GM04504 (cell line): ENCODE measurements around the gene QPCT.
A peak's percentile ranks its signal among the peaks of the same experiment; 100 is the strongest.
"Not testable (repeated sequence)": the region's sequence is repeated elsewhere in the genome, so short reads cannot be mapped to it uniquely, and the experiment has no call there.

Source experiments
- DNase-seq: peaks from one replicate; pipeline ENCODE4 v3.0.0-alpha.2; 2012; ENCODE audit warnings: low read depth

The QPCT gene

DNA sequence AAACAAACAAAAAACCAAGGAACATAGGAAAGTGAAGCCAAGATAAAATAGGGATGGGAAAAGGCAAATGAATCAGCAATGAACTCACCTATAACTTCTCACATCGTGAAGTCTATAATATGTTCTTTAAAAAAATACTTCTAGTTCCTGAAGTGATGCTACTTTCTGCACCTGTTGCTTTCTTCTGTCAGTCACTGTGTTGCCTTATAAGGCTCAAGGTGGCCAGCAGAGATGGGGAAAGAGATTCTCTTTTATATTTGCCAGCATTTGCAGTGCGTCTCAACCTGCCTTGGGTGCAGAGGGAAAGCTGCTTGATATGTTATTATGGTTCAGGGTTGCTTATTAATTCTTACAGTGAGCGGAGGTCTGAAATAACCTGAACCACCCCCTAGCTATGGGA is 14.0 kb downstream of the QPCT start:
- DNase-seq, result no peak

DNA sequence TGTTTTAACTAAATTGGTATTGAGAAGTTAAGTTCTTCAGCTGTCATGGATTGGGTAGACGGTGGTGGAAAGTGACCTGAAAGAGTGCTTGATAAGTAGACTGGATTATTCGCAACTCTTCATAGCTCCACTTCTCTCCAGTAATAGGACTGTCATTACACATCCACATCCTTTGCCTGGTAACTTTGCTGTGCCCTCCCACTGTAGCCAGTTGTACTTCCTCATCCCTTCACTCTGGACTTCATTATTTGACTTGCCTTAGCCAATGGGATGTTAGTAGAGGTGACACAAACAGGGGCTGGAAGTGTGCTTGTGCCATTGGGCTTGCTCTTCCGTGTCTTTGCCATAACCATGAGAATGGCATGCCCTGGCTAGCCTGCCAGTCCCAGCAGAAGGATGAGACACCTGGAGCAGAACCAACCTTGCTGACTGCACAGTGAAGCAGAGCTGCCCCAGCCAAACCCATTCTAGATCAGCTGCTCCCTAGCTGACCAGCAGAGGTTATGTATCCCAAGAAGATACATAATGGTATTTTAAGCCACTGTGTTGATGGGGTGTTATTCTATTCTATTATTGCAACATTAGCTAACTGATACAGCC is 16.9 kb downstream of the QPCT start:
- no peak for DNase-seq

DNA sequence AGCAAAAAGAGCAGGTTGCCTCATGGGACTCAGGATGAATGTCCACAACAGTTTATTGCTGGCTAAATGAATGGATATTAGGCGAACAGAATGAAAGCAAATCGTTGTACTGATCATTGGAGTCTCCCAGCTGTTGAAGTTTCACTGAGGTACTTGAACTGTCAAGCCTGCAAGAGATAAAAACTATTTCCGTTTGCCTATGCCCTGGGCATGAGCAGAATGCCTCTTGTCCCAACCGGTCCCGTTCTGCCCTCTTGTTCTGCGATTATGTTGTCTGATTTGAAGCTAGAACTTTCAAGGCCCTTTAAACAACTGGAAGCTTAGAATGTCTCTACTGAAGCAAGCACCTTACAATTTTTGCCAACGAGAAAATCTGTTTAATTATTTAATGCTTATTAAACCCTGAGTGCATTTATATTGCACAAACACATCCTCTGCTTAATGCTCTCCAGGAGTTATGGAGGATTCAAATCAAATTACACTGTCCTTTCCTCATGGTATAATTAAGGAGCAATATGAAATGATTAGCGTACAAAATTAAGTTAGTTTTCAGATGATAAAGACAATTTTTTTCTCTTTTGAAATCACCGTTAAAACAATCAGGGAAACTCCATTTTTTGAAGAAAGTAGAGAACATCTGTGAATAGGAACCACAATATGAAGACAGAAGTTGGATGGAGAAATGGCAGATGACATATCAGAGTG is 17.7 kb downstream of the QPCT start:
- DNase-seq, result no peak

DNA sequence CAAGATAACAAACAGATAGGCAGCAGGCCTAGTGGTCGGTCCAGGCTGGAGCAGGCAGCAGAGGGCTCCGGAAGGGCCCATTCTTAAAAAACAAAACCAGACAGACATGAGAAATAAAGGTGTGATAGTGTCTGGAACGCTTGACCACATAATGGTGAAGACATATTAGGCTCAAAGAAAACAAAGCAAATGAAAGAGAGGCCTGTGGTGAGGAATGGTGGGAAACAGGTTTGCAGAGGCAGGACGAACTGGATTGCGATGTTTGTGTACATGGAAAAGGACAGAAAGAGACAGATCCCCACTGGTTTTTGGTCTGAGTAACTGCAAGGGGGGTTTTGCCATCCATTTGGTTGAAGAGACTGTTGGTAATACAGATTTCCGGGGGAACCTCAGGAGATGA is 19.9 kb downstream of the QPCT start:
- DNase-seq, result no peak

DNA sequence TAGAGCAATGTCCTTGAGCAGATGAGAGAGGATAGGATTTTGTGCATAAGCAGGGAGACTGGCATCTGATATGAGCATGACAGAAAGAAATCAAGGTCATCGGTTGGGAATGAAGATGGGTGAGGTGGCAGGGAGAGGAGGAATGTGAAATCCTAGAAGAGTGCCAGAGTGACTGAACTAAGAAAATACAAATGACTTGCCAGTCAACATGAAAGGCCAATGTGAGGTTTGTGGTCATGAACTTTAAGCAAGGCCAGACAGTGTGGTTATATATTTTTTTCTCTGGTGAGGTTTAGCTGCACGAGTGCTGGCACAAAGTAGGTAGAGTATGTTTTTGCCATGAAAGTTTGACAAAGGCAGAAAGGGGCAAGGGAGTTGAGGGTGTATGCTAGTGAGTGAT is 21.2 kb downstream of the QPCT start:
- DNase-seq, result no peak

DNA sequence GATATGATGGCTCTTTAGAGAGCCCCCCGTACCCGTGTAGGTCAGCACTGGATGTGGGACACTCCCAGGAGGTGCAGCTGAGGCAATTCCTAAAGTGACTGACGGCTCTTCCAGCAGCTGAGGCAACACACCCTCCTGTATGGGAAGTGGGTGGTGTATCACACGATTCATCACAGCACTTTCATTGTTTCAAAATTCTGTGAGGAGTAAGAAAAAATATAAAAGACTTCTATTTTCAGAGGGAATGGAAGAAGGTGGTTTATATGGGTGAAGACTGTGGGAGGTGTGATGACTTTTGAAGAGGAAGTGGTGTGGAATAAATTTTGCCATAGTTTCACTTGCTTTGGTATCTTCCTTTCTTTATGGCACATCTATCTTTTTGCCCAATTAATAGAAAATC is 22.3 kb downstream of the QPCT start:
- no peak for DNase-seq

DNA sequence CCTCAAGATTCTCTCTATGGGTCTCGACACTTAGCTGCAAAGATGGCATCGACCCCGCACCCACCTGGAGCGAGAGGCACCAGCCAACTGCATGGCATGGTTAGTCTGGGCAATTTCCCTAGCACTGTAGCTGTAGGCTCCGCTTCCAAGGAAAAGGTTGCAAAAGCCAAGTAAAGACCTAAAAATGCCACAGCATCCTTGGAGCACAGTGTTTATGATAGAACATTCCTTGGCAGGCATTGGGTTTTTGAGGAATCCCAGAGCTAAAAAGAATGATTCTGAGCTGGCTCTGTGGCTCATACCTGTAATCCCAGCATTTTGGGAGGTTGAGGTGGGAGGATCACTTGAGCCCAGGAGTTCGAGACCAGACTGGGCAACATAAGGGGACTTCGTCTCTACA is 22.9 kb downstream of the QPCT start:
- no peak for DNase-seq

DNA sequence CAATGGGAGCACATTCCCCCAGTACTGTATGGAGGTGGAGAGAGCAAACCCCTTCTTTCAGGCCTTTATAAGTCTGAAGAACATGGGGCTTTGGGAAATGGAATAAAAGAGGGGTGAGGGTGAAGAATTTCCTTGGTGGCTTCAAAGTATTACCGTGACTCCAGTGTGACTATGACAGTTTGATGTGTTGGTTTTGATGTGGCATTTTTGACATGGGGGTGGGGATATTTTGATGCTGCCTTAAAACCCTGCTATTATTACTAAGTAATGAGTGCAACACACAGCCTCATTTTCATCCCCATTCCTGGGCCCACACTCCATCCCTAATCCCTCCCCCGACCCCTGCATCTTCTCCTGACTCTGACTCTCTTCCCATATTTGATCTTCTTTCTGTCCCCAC is 23.6 kb downstream of the QPCT start:
- DNase-seq, result no peak

DNA sequence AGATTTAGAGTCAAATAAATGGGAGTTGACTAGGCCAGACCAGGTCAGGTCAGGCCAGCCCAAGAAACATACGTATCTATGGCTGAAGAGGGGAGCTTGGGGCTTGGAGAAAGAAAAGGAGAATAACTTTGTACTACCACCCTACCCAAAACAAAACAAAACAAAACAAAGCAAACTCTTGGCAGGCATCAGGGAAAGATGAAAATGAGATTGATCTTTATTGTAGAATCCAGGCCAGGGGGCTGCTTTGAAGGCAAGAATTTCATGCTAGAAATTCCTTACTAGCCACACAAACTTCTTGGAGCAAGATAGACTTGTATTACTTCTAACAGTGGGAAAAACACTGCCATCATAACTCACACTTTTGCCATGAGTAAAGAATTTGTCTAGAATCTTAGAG is 26.2 kb downstream of the QPCT start:
- no peak for DNase-seq

DNA sequence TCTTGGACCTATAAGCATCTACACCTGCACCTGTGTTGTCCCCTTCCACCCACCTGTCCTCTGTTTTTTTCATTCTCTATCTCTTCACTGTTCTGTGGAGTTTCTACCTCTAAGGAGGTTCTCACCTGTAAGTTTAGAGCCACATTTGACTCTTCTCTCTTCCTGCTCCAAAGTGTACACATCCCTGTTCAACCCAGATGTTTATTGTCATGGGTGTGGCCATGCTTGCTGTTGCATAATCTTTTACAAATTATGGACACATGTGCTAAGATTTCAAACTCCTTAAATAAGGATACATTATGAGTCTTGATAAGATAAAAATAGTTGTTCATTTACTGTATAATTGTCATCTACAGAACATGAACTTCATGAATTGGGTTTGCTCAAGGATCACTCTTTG is 27.6 kb downstream of the QPCT start:
- DNase-seq, result no peak

DNA sequence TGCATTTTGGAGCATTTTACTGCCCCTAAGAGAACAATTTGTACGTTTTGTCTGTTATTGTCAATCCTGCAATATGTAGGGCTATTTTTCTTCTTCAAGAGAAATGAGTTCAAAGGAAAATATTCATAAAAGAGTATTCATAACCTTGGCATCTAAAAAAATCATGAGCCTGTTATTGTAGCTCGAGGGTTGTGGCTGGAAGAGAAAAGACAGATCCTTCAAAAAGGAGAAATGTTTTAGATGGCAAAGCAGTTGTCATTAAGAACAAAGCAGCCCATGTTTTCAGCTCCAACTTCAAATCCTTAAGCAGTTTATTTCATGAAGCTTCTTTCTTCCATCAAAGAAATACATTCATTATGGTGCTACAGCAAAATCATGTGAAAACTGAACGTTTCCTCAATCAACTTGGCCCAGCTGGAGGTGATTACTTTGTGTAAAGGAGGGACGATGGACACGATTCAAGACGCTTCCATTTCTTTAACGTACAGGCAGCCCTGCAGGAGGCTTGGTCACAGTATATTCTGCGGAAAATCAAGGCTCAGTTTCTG is 31.4 kb downstream of the QPCT start:
- no peak for DNase-seq

DNA sequence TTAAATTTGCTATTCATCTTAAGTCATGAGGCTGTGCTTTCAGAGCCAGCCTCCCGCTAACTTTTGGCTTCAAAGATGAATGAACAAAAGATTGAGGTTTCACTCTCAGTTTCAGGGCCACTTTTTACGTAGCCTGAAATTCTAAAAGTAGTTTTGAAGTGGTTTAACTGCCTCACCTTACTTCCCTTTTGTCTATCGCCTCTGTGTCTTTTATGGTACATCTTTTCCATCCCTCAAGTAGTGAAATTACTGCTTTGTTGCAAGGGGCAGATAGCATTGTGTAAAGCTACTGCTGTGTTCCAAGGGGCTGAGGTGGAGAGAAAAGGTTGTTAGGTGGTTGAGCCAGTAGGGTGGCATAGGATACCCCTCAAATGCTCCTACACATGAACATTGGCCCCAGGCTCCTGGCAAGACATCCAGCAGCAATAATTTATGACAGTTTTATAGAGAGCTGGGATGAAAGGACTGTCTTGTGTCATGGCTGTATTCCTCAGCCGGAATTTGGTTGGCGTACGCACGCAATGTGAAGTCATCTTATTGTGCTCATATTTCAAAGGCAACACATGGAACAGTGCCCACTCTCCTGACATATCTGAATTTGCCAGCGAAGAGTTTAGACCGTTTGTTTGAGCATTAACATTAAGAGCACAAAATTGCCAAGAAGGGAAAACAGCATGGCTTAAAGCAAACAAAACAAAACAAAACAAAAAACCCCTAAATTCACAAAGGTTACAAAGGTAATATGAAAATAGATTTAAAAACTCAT is 32.2 kb downstream of the QPCT start:
- peak; percentile 92 for DNase-seq

DNA sequence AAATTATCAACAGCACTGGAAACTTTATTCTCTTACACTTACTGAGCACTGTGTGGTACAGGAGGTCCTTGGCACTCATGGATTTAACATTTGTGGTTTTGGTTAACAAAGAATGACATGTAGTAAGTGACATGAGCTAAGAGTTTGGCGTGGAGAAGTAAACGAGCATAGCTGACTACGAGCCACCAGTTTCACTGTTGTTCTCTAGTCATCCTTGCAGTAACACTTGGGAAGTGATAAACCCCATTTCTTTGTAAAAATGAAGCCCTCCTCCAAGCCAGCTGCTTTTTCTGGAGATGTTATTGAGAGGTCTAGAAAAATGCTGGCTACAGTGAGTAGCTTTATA is 32.7 kb downstream of the QPCT start:
- DNase-seq, result no peak

DNA sequence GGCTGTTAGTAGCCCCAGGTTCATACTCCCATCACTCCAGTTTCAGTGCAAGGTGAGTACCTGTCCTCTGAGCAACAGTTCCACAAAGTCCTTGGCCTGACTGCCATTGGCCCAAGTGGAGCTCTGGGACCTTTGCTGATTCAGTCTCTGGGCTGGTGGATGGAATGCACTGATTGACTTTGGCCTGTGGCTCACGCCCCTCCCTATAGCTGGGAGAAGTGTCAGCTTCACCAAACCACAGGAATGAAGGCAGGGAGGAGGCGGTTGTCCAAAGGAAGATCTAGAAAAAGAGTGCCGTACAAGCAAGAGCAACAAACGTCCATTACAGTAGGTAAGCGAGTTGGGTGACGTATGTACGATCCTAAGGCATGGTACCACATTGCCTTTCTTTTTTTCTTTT is 34.0 kb downstream of the QPCT start:
- peak; percentile 71 for DNase-seq

DNA sequence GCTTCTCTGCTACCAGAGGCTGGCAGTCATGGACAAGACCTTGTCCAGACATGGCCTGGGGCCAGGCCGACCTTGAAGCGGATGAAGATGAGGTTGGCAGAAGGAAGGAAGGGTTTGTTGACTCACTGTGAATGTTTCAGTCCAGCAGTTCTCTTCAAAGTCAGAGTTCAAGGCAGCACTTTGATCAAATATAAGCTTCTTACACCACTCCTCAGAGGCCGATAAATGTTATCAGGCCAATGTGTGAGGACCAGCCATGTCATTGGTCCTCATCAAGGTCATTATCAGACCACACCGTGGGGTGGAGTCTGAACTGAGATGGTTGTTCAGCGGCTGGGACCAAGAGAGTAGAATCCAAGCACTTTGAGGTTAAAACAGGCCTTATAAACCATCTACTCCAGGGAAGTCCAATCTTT is 35.5 kb downstream of the QPCT start:
- no peak for DNase-seq

DNA sequence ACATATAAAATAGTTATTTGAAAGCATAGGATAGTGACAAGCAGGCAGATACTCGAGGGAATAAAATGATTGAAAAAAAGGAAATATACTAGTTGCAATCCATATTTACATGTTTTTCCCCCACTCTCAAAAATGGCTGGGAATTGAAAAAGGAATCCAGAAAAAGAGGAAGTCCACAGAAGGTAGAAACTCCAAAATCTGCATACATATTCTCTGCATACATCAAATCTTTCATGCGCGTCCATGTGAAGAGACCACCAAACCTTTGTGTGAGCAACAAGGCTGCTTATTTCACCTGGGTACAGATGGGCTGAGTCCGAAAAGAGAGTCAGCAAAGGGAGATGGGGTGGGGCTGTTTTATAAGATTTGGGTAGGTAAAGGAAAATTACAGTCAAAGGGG is 36.4 kb downstream of the QPCT start:
- DNase-seq, result not testable (repeated sequence)

DNA sequence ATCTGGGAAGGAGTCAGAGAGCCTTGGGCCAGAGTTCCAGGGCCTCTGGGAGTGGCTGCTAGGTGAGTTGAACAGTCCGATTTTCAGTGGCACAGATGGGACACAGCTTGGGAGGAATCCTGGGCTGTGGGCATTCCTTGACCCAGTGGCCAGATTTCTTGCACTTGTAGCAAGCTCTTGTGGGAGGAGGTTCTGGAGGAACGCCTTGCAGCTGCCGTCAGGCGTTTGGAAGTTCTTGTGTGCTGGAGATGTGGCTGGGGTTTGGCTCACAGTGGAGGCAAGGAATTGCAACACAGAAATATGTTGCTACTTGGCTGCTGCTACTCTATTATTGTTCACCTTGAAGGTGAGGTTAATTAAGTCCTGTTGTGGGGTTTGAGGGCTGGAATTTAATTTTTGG is 39.8 kb downstream of the QPCT start:
- not testable (repeated sequence) for DNase-seq

DNA sequence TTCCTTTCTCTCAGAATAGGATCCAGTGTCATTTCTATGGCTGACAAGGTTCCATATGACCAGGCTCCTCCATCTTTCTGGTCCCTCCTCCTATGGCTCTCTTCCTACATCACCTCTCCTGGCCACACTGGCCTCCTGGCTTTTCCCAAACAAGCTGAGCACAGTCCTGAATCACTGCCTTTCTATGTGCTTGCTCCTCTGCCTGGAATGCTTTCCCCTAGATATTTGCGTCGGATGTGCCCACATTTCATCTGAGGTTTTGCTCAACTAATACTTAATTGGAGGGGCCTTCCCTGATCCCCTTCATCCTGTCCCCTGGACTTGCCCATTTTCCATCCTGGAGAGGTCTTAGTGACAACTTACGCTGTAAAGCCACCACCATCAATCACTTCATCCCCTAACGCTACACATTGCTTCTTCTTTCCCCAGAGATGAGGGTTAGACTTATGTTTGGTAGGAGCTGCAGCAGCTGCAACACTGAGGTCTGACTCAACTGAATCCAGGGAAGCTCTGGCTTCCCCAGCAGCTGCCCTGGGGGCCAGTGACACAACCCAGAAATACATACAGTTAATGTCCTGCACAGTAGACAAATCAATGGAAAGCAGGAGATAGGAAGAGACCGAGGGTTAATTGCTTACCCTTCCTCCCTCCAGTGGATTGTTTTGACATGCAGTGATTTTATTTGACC is 42.9 kb downstream of the QPCT start:
- no peak for DNase-seq

DNA sequence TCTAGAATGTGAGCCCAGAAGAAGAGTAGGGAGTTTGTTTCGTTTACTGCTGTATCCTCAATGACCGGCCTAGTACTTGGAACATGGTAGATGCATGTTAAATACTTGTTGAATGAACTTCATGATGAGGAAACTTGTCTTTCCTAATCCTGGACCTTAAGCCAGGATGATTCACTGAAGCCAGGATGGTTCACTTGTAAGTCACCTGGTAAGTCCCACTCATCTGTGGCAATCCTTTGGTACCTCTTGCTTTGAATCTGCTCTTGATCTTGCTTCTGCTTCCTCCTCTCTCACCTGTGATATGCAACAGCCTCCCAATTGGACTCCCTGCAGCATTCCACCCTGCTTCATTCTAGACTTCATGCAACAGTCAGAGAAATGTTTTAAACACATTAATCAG is 43.6 kb downstream of the QPCT start:
- peak; percentile 64 for DNase-seq

DNA sequence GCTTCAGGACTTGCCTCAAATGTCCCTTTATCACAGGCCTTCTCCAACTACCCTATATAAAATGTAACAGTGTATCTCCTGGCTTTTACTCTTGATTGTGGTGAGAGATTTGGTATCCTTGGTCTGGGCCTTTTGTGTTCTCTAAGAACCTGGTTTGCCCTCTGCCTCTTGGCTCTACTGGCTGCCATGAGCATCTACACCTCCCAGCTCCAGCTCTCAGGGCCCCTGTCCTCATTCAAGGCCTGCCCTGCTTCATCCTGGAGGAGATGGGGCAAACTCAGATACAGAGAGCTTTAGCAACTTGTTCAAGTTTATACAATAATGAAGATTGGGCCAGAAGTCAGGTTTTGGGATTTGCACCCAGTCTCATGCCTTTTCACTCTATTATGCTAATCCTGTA is 45.0 kb downstream of the QPCT start:
- DNase-seq, result no peak

DNA sequence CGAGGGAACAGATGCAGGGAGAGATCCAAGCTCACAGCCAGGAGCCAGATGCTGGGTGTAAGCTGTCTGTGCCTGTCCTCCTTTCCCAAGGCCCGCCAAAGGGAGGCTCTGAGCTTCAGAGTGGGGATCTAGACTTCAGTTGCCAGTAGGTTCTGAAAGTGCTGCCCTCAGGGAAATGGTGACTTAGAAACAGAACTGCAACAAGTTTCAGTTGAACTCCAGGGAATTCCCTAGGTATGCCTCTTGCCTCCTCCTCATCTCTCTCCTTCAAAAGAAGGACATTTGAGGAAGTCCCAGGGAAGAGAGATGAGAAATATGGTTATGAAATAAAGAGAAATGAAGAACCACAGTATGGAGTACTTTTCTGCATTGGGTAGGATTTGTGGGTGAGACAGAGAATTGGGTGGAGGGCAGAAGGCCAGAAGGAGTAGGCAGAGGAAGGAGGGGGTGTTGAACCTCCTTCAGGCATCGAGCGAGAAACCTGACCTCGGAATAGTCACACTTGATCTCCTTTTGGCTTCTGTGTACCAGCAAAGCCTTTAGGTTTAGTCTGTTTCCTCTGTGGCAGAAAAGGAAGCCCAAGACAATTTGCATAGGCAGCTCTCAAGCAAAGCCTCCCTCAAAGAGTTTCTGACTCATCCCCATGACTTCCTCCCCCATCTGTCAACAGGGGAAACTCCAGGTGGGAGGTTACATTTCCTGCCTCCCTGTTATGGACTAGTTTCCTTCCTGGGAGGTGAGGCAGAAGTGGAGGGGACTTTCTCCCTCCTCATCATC is 45.7 kb downstream of the QPCT start:
- DNase-seq, result no peak

DNA sequence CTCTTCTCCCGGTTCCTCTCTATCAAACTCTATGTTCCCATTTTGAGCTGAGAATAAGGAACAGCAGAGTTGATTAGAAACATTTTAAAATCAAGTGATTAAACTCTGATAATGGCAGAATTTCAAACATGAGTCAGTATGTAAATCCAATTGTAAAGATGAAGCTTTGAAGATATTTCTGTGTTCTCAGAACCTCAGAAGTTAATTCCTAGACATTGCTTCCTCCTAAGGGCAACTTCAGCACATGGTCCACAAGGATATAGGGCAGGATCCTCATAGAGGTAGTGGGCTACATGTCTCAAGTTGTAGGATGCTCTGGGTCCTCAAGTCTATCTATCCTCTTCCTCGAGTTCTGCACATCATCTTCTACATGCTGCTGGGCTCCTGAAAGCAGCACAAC is 46.3 kb downstream of the QPCT start:
- DNase-seq, result no peak
